ENCODE measurements around the gene SLC35F3. TPM values are rescaled to one million over a fixed set of nuclear protein-coding genes. Genes with fewer than 3 reads are reported as not detected.

SLC35F3 gene
- total RNA-seq, 1 experiment from 2014 or later = 22.7 TPM

GRCh38 chr1:234102583-234102982 lies 198.1 kb downstream of the SLC35F3 start:
- Histone ChIP-seq H3K27ac (ENCODE audit: low read depth, low read length, poor library complexity, severe bottlenecking) (no peak overlapping the region), H3K27me3 (replicated peaks; ENCODE audit: insufficient read depth, low read depth, low read length, poor library complexity) (peaks cover 8% of the 10 kb centered on the region), H3K36me3 (ENCODE audit: insufficient read depth, low read length, poor library complexity, severe bottlenecking) (no peaks in the 10 kb centered on the region), H3K4me1 (ENCODE audit: insufficient read depth, low read length, poor library complexity, severe bottlenecking) (no peaks in the 10 kb centered on the region), H3K4me3 (ENCODE audit: low read depth, low read length, poor library complexity, severe bottlenecking) (no peak overlapping the region), H3K9me3 (ENCODE audit: low read depth, low read length, poor library complexity, severe bottlenecking) (no peaks in the 10 kb centered on the region)
- DNase-seq (ENCODE audit: low spot score) = no peak
- intact Hi-C loops (cut with micrococcal nuclease; ENCODE audit: unreplicated experiment) = no loop called here
- BruUV-seq (replicated peaks) = no TSS peak
- no peak for TF ChIP-seq EZH2 (IDR thresholded peaks at IDR 0.05; ENCODE audit: borderline replicate concordance, low read depth, low read length, poor library complexity, severe bottlenecking)
- no peak for TF ChIP-seq CTCF (conservative IDR thresholded peaks at IDR 0.05; ENCODE audit: low read depth, low read length)
- CTCF ChIA-PET = no interaction called here
- POLR2A ChIA-PET (ENCODE audit: low non-redundant PET) = no interaction called here

GRCh38 chr1:234103198-234103597 lies 198.7 kb downstream of the SLC35F3 start:
- intact Hi-C loops (cut with micrococcal nuclease; ENCODE audit: unreplicated experiment) = no loop called here
- ChIA-PET CTCF (no interaction called here), POLR2A (ENCODE audit: low non-redundant PET) (no interaction called here)
- Histone ChIP-seq H3K36me3 (ENCODE audit: insufficient read depth, low read length, poor library complexity, severe bottlenecking) (no peaks in the 10 kb centered on the region), H3K4me3 (ENCODE audit: low read depth, low read length, poor library complexity, severe bottlenecking) (no peak overlapping the region), H3K27me3 (replicated peaks; ENCODE audit: insufficient read depth, low read depth, low read length, poor library complexity) (peaks cover 8% of the 10 kb centered on the region), H3K9me3 (ENCODE audit: low read depth, low read length, poor library complexity, severe bottlenecking) (no peaks in the 10 kb centered on the region), H3K27ac (ENCODE audit: low read depth, low read length, poor library complexity, severe bottlenecking) (no peak overlapping the region), H3K4me1 (ENCODE audit: insufficient read depth, low read length, poor library complexity, severe bottlenecking) (no peaks in the 10 kb centered on the region)
- DNase-seq (ENCODE audit: low spot score) = no peak
- BruUV-seq (replicated peaks) = no TSS peak
- no peak for TF ChIP-seq CTCF (conservative IDR thresholded peaks at IDR 0.05; ENCODE audit: low read depth, low read length)
- no peak for TF ChIP-seq EZH2 (IDR thresholded peaks at IDR 0.05; ENCODE audit: borderline replicate concordance, low read depth, low read length, poor library complexity, severe bottlenecking)

- DNase-seq (ENCODE audit: low spot score) = no peak
- Histone ChIP-seq H3K27me3 (replicated peaks; ENCODE audit: insufficient read depth, low read depth, low read length, poor library complexity) (peaks cover 6% of the 10 kb centered on the region), H3K4me1 (ENCODE audit: insufficient read depth, low read length, poor library complexity, severe bottlenecking) (no peaks in the 10 kb centered on the region), H3K9me3 (ENCODE audit: low read depth, low read length, poor library complexity, severe bottlenecking) (no peaks in the 10 kb centered on the region), H3K4me3 (ENCODE audit: low read depth, low read length, poor library complexity, severe bottlenecking) (no peak overlapping the region), H3K27ac (ENCODE audit: low read depth, low read length, poor library complexity, severe bottlenecking) (no peak overlapping the region), H3K36me3 (ENCODE audit: insufficient read depth, low read length, poor library complexity, severe bottlenecking) (no peaks in the 10 kb centered on the region)
- CTCF ChIA-PET = no interaction called here
- TF ChIP-seq EZH2 (IDR thresholded peaks at IDR 0.05; ENCODE audit: borderline replicate concordance, low read depth, low read length, poor library complexity, severe bottlenecking) (no peak), CTCF (conservative IDR thresholded peaks at IDR 0.05; ENCODE audit: low read depth, low read length) (no peak)
- POLR2A ChIA-PET (ENCODE audit: low non-redundant PET) = no interaction called here
- intact Hi-C loops (cut with micrococcal nuclease; ENCODE audit: unreplicated experiment) = no loop called here
- BruUV-seq (replicated peaks) = no TSS peak
Measured at GRCh38 chr1:234106032-234106431, 201.6 kb downstream of the SLC35F3 start.
